Stomach smooth muscle (tissue), 2 donors: ENCODE data around the gene GPR141.
"Not testable (repeated sequence)": the region's sequence is repeated elsewhere in the genome, so short reads cannot be mapped to it uniquely, and the experiment has no call there.

ENCODE experiments used
- H3K27ac ChIP-seq: one replicate; pipeline ENCODE4 v1.7.0; 2013; ENCODE audit warnings: mild to moderate bottlenecking, low read length, inconsistent platforms
- H3K27me3 ChIP-seq, 2 donors: one replicate each; pipeline ENCODE4 v1.7.0; 2013; ENCODE audit warnings: low read length in 2 of 2; ENCODE audit not compliant: insufficient read depth in 2 of 2, control insufficient read depth in 1 of 2
- H3K36me3 ChIP-seq, 2 donors: one replicate each; pipeline ENCODE4 v1.7.0; 2013; ENCODE audit warnings: low read length in 2 of 2; ENCODE audit not compliant: control insufficient read depth in 2 of 2, insufficient read depth in 2 of 2
- H3K4me1 ChIP-seq: one replicate; pipeline ENCODE4 v1.7.0; 2013; ENCODE audit warnings: low read length; ENCODE audit not compliant: control insufficient read depth, insufficient read depth
- H3K4me3 ChIP-seq, 2 donors: one replicate each; pipeline ENCODE4 v1.7.0; 2013; ENCODE audit warnings: low read length in 2 of 2
- H3K9ac ChIP-seq, 2 donors: one replicate each; pipeline ENCODE4 v1.7.0; 2013; ENCODE audit warnings: low read length in 2 of 2, mild to moderate bottlenecking in 1 of 2
- H3K9me3 ChIP-seq, 2 donors: one replicate each; pipeline ENCODE4 v1.7.0; 2013; ENCODE audit warnings: low read length in 2 of 2; ENCODE audit not compliant: control insufficient read depth in 2 of 2
- donor health status: healthy.
- donor health status: Pancreatic carcinoma.

The GPR141 gene

GRCh38 chr7:37686556-37687345 lies 3.2 kb downstream of the GPR141 start:
- Histone ChIP-seq H3K36me3 (no peaks in the 10 kb centered on the region), H3K9ac (no peak overlapping the region), H3K4me1 (no peaks in the 10 kb centered on the region), H3K27ac (no peak overlapping the region), H3K9me3 (no peaks in the 10 kb centered on the region), H3K27me3 (no peaks in the 10 kb centered on the region), H3K4me3 (no peak overlapping the region)

GRCh38 chr7:37690206-37690605 lies 6.6 kb downstream of the GPR141 start:
- no peak overlapping the region for H3K27ac ChIP-seq
- H3K4me3 ChIP-seq, result no peak overlapping the region
- H3K9me3 ChIP-seq, result peaks cover 0 to 3% of the 10 kb centered on the region in 2 donors
- no peaks in the 10 kb centered on the region for H3K4me1 ChIP-seq
- no peak overlapping the region for H3K9ac ChIP-seq
- no peaks in the 10 kb centered on the region for H3K27me3 ChIP-seq
- H3K36me3 ChIP-seq, result no peaks in the 10 kb centered on the region

- Histone ChIP-seq H3K4me3 (no peak overlapping the region), H3K9ac (no peak overlapping the region), H3K27ac (no peak overlapping the region), H3K27me3 (no peaks in the 10 kb centered on the region), H3K4me1 (no peaks in the 10 kb centered on the region), H3K9me3 (peaks cover 0 to 3% of the 10 kb centered on the region in 2 donors), H3K36me3 (no peaks in the 10 kb centered on the region)
These were observed 10.9 kb downstream of the GPR141 start for GRCh38 chr7:37694208-37695094.

- no peak overlapping the region for H3K9ac ChIP-seq
- peaks cover 0 to 3% of the 10 kb centered on the region in 2 donors for H3K9me3 ChIP-seq
- no peaks in the 10 kb centered on the region for H3K27me3 ChIP-seq
- H3K4me1 ChIP-seq, result no peaks in the 10 kb centered on the region
- H3K4me3 ChIP-seq, result no peak overlapping the region
- no peaks in the 10 kb centered on the region for H3K36me3 ChIP-seq
- H3K27ac ChIP-seq, result no peak overlapping the region
These were observed 14.7 kb downstream of the GPR141 start for GRCh38 chr7:37698276-37698675.

- H3K9ac ChIP-seq, result no peak overlapping the region
- H3K27ac ChIP-seq, result no peak overlapping the region
- H3K9me3 ChIP-seq, result peaks cover 0 to 2% of the 10 kb centered on the region in 2 donors
- H3K27me3 ChIP-seq, result no peaks in the 10 kb centered on the region
- H3K4me3 ChIP-seq, result no peak overlapping the region
- no peaks in the 10 kb centered on the region for H3K36me3 ChIP-seq
- H3K4me1 ChIP-seq, result no peaks in the 10 kb centered on the region
These were observed 15.2 kb downstream of the GPR141 start for GRCh38 chr7:37698782-37699181.

GRCh38 chr7:37701769-37702168 lies 18.2 kb downstream of the GPR141 start:
- Histone ChIP-seq H3K36me3 (no peaks in the 10 kb centered on the region), H3K27ac (no peak overlapping the region), H3K9me3 (no peaks in the 10 kb centered on the region), H3K4me3 (no peak overlapping the region), H3K4me1 (no peaks in the 10 kb centered on the region), H3K9ac (no peak overlapping the region), H3K27me3 (no peaks in the 10 kb centered on the region)

- no peaks in the 10 kb centered on the region for H3K9me3 ChIP-seq
- no peak overlapping the region for H3K27ac ChIP-seq
- H3K9ac ChIP-seq, result no peak overlapping the region
- no peak overlapping the region for H3K4me3 ChIP-seq
- no peaks in the 10 kb centered on the region for H3K36me3 ChIP-seq
- no peaks in the 10 kb centered on the region for H3K4me1 ChIP-seq
- no peaks in the 10 kb centered on the region for H3K27me3 ChIP-seq
These were observed 19.8 kb downstream of the GPR141 start for GRCh38 chr7:37703361-37703760.

GRCh38 chr7:37704328-37704833 lies 20.8 kb downstream of the GPR141 start:
- H3K27ac ChIP-seq, H3K9me3 ChIP-seq, H3K4me3 ChIP-seq, H3K9ac ChIP-seq, H3K36me3 ChIP-seq, H3K4me1 ChIP-seq, H3K27me3 ChIP-seq: not testable (repeated sequence)

GRCh38 chr7:37705976-37706375 lies 22.4 kb downstream of the GPR141 start:
- no peak overlapping the region for H3K4me3 ChIP-seq
- no peaks in the 10 kb centered on the region for H3K9me3 ChIP-seq
- no peak overlapping the region for H3K27ac ChIP-seq
- no peaks in the 10 kb centered on the region for H3K27me3 ChIP-seq
- H3K4me1 ChIP-seq, result no peaks in the 10 kb centered on the region
- no peak overlapping the region for H3K9ac ChIP-seq
- H3K36me3 ChIP-seq, result no peaks in the 10 kb centered on the region

- H3K4me1 ChIP-seq, result no peaks in the 10 kb centered on the region
- H3K4me3 ChIP-seq, result no peak overlapping the region
- no peaks in the 10 kb centered on the region for H3K27me3 ChIP-seq
- no peak overlapping the region for H3K9ac ChIP-seq
- no peak overlapping the region for H3K27ac ChIP-seq
- H3K9me3 ChIP-seq, result no peaks in the 10 kb centered on the region
- no peaks in the 10 kb centered on the region for H3K36me3 ChIP-seq
These were observed 23.2 kb downstream of the GPR141 start for GRCh38 chr7:37706804-37707203.
